MM.1S (cell line): Measurements from ENCODE around the gene ATP8B1.

ENCODE experiments used
- CTCF ChIP-seq: fragments of 300-600 bp; sonication (generic); IDR thresholded peaks from 2 replicates; pipeline ENCODE4 v1.5.1; 2016; ENCODE audit warnings: antibody characterized with exemption, low read length, mixed read lengths
- EZH2 ChIP-seq: fragments of 300-600 bp; sonication (generic); optimal IDR thresholded peaks from 2 replicates; pipeline ENCODE3; 2017; ENCODE audit warnings: low read depth, mild to moderate bottlenecking, antibody characterized with exemption, low read length, mixed read lengths

GRCh38 chr18:57640236-57640635 lies 162.9 kb downstream of the ATP8B1 start:
- TF ChIP-seq CTCF (no peak), EZH2 (no peak)
